Left colon (tissue), 2 donors: ENCODE measurements around the gene PCDHGB4. TPM values are rescaled to one million over a fixed set of nuclear protein-coding genes. Genes with fewer than 3 reads are reported as not detected.
"Not testable (repeated sequence)": the region's sequence is repeated elsewhere in the genome, so short reads cannot be mapped to it uniquely, and the experiment has no call there.

Source experiments
- ATAC-seq: fragments of 200-7000 bp; cut with Tn5 transposase; one replicate; pipeline ENCODE4 v1.9.1; 2020; ENCODE audit warnings: mild to moderate bottlenecking, moderate library complexity
- DNase-seq, 2 donors: peaks; one replicate each; pipeline ENCODE4 v3.0.0-alpha.2; 2020
- intact Hi-C, 2 donors: fragments of 100-400 bp; cut with DNase I in 1 of 2; cut with micrococcal nuclease in 1 of 2; formaldehyde crosslinking; loops; one replicate each; pipeline versions ENCODE4 v1.11.2 to v1.14.0; 2022; cut with DNase I, micrococcal nuclease
- total RNA-seq, 2 donors: library from RNA; stranded (reverse); fragmentation: NEBNext Ultra II Directional; extraction: Animal tissue kit (Norgen Biotek cat#: 25700); gene quantifications; one replicate each; pipeline ENCODE4 v1.2.1, GENCODE V29; 2021
- donor health status: DM: no; HTN: no; CAD: no.
- donor health status: DM: yes; HTN: yes; CAD: no.

Gene PCDHGB4
- total RNA-seq, 2 donors from 2014 or later: 0.98 to 1.3 TPM

- no peak for DNase-seq
- no peak for ATAC-seq
- intact Hi-C loops: no loop called here
Measured at GRCh38 chr5:141362719-141363118, 24.8 kb upstream of the PCDHGB4 start.

- intact Hi-C loops: no loop called here
- DNase-seq (no peak), ATAC-seq (no peak)
Measured at GRCh38 chr5:141363952-141364660, 23.4 kb upstream of the PCDHGB4 start, which contains the start of gene PCDHGA5. Gene PCDHGA5 (plus strand): TSS chr5:141364162. CDS start chr5:141364331, 169 bp downstream.

- ATAC-seq (no peak), DNase-seq (no peak)
- intact Hi-C loops: no loop called here
Measured at GRCh38 chr5:141366016-141366896, 21.2 kb upstream of the PCDHGB4 start.

- DNase-seq (peak in 1 of 2 donors; percentile 41), ATAC-seq (peak; percentile 71)
- intact Hi-C loops: no loop called here
Measured at GRCh38 chr5:141369994-141370848, 17.3 kb upstream of the PCDHGB4 start, which contains the start of gene PCDHGB3. Gene PCDHGB3 (plus strand): TSS chr5:141370242. CDS start chr5:141370395, 153 bp downstream.

- intact Hi-C loops: no loop called here
- DNase-seq: no peak
- no peak for ATAC-seq
Measured at GRCh38 chr5:141371572-141372475, 15.7 kb upstream of the PCDHGB4 start.

GRCh38 chr5:141373673-141374317 lies 13.7 kb upstream of the PCDHGB4 start, which contains the start of gene PCDHGA6:
Gene PCDHGA6 (plus strand): TSS chr5:141373891. CDS start chr5:141374084, 193 bp downstream.
- intact Hi-C loops: no loop called here
- ATAC-seq: no peak
- DNase-seq: no peak

- ATAC-seq: no peak
- intact Hi-C loops: no loop called here
- DNase-seq: no peak
Measured at GRCh38 chr5:141374627-141375026, 12.9 kb upstream of the PCDHGB4 start.

DNA sequence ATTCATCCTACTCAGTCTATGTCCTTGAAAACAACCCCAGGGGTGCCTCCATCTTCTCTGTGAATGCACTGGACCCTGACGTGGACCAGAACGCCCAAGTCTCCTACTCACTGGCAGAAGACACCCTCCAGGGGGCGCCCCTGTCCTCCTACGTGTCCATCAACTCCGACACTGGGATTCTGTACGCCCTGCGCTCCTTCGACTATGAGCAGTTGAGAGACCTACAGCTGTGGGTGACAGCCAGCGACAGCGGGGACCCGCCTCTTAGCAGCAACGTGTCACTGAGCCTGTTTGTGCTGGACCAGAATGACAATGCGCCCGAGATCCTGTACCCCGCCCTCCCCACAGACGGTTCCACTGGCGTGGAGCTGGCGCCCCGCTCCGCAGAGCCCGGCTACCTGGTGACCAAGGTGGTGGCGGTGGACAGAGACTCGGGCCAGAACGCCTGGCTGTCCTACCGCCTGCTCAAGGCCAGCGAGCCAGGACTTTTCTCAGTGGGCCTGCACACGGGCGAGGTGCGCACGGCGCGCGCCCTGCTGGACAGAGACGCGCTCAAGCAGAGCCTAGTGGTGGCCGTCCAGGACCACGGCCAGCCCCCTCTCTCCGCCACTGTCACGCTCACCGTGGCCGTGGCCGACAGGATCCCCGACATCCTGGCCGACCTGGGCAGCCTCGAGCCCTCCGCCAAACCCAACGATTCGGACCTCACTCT lies 11.9 kb upstream of the PCDHGB4 start:
- intact Hi-C loops, DNase-seq, ATAC-seq: not testable (repeated sequence)

GRCh38 chr5:141382469-141383294 lies 4.8 kb upstream of the PCDHGB4 start, which contains the start of gene PCDHGA7:
Gene PCDHGA7 (plus strand): TSS chr5:141382742. CDS start chr5:141382900, 158 bp downstream.
- no peak for ATAC-seq
- intact Hi-C loops: no loop called here
- peak in 1 of 2 donors; percentile 17 for DNase-seq

GRCh38 chr5:141383345-141383744 lies 4.2 kb upstream of the PCDHGB4 start:
- no peak for ATAC-seq
- peak in 1 of 2 donors; percentile 9 for DNase-seq
- intact Hi-C loops: no loop called here

- ATAC-seq (no peak), DNase-seq (peak in 1 of 2 donors; percentile 17)
- intact Hi-C loops: no loop called here
Measured at GRCh38 chr5:141384471-141385267, 2.8 kb upstream of the PCDHGB4 start.

GRCh38 chr5:141388661-141389060 lies 1.2 kb downstream of the PCDHGB4 start:
- intact Hi-C loops: no loop called here
- no peak for ATAC-seq
- no peak for DNase-seq

DNA sequence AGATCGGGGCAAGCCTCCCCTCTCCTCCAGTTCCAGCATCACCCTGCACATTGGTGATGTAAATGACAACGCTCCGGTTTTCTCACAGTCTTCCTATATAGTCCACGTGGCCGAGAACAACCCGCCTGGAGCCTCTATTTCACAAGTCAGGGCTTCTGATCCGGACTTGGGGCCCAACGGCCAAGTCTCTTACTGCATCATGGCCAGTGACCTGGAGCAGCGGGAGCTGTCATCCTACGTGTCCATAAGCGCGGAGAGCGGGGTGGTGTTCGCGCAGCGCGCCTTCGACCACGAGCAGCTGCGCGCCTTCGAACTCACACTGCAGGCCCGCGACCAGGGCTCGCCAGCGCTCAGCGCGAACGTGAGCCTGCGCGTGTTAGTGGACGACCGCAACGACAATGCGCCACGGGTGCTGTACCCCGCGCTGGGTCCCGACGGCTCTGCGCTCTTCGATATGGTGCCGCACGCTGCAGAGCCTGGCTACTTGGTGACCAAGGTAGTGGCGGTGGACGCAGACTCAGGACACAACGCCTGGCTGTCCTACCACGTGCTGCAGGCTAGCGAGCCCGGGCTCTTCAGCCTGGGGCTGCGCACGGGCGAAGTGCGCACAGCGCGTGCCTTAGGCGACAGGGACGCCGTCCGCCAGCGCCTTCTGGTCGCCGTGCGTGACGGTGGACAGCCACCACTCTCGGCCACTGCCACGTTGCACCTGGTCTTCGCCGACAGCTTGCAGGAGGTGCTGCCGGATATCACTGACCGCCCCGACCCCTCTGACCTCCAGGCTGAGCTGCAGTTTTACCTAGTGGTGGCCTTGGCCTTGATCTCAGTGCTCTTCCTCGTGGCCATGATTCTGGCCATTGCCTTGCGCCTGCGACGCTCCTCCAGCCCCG lies 1.9 kb downstream of the PCDHGB4 start:
- intact Hi-C loops: loop anchor here in 1 of 2 donors (10.0 kb wide), 1 partner anchor 45 kb away; the partner anchor contains the start of gene PCDHGA3
- ATAC-seq: no peak
- DNase-seq: no peak
